ENCODE results near the gene CLINT1.
A peak's percentile ranks its signal among the peaks of the same experiment; 100 is the strongest.
"Not testable (repeated sequence)": the region's sequence is repeated elsewhere in the genome, so short reads cannot be mapped to it uniquely, and the experiment has no call there.

Gene CLINT1

DNA sequence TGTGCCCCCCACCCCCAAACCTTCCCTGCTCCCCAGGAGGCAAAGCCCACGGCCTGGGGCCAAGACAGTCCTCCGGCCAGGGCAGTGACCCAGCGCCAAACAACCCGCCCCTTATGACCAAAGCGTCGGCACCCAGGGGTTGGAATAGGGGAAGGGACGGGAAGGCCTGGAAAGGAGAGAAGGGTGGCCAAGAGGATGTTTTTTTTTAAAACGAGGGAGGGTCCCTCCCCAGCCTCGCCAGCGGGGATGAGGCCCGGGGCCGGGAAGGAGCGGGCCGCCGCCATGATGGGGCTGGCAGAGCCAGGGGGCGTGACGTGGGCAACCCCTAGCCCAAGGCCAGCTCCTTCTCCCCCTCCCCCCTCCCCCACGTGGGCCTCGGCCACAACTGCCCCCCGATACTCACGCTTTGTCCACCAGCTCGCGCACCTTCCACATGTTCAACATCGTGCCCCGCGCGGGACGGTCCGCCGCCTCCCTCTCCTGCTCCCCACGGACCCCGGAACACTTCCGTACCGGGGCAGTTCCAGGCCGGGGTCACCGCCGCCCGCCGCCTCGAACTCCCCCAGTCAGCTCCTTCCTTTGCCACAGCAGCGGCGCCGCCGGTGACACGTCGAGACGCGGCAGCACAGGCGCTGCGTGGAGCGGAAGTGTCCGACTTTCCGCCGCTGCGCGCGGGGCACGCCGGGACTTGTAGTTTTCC is at the start of gene CLINT1:
CLINT1 (minus strand) TSS at position 619 of the 700 bp plus-strand sequence; CDS start at position 444, 175 bp downstream.
- DNase-seq (ENCODE audit: low read depth) = peak; percentile 76

- no peak for DNase-seq (ENCODE audit: low read depth)
These were observed 49.5 kb upstream of the CLINT1 start for GRCh38 chr5:157908459-157908858.

DNA sequence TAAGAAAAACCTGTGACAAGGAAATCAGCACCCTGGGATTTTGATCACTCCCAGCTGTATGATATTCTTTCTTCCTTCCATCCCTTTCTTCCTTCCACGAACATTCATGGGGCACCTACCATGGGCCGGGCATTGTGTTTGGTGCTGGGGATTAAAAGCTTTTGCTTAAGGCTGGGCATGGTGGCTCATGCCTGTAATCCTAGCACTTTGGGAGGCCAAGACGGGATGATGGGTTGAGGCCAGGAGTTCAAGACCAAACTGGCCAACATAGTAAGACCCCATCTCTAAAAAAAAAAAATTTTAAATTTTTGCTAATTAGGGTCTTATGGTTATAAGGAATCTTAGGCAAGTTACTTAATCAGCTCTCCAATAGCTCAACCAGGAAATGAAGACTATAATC is 48.5 kb upstream of the CLINT1 start:
- no peak for DNase-seq (ENCODE audit: low read depth)

GRCh38 chr5:157903117-157903450 is 44.1 kb upstream of the CLINT1 start:
- DNase-seq (ENCODE audit: low read depth) = no peak

GRCh38 chr5:157902449-157903116 is 43.6 kb upstream of the CLINT1 start:
- DNase-seq (ENCODE audit: low read depth) = no peak

- DNase-seq (ENCODE audit: low read depth) = no peak
These were observed 41.7 kb upstream of the CLINT1 start for GRCh38 chr5:157900644-157901043.

DNA sequence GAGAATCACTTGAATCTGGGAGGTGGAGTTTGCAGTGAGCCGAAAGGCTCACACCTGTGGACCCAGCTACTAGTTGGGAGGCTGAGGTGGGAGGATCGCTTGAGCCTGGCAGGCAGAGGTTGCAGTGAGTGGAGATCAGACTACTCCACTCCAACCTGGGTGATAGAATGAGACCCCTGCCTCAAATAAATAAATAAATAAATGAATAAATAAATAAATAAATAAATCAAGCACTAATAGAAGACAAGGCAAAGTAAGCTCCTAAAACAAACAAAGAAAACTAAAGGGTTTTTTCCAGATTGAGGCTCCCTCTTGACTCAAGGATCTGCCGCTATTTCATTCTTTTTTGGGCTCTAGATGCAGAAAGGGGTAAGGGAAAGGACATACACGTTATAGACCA is 34.7 kb upstream of the CLINT1 start:
- no peak for DNase-seq (ENCODE audit: low read depth)

DNA sequence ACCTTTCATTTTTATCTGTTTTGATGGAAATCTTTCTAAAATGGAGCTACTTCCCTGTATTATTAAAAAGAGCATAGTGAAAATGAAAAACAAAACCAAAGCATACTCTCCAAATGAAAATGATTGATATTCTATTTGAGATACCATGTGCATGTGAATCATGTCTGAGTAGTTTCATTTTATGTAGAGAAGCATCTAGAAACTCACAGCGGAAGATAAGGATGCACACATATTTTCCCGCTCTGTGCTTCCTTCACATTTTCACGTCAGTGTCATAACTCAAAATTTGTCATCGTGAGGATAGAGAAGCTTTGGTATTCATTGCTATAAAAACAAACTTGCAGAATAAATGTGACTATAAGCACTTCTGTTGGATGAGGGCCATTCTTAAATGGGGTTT is 34.0 kb upstream of the CLINT1 start:
- no peak for DNase-seq (ENCODE audit: low read depth)

GRCh38 chr5:157890836-157891597 is 32.1 kb upstream of the CLINT1 start:
- DNase-seq (ENCODE audit: low read depth) = no peak

GRCh38 chr5:157888814-157889532 is 30.0 kb upstream of the CLINT1 start:
- DNase-seq (ENCODE audit: low read depth) = no peak

GRCh38 chr5:157886796-157887380 is 27.9 kb upstream of the CLINT1 start:
- DNase-seq (ENCODE audit: low read depth) = no peak

GRCh38 chr5:157885051-157885450 is 26.1 kb upstream of the CLINT1 start:
- DNase-seq (ENCODE audit: low read depth) = not testable (repeated sequence)

DNA sequence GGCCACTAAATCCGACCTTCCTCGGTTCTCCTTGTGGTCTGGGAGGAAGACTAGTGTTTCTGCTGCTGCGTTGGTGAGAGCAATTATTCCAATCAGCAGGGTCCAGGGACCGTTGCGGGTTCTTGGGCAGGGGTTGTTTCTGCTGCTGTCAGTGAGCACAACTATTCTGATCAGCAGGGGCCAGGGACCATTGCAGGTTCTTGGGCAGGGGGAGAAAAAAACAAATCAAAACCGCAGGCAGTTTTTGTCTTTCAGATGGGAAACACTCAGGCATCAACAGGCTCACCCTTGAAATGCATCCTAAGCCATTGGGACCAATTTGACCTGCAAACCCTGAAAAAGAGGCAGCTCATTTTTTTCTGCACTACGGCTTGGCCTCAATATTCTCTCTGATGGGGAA is 22.6 kb upstream of the CLINT1 start:
- not testable (repeated sequence) for DNase-seq (ENCODE audit: low read depth)

DNA sequence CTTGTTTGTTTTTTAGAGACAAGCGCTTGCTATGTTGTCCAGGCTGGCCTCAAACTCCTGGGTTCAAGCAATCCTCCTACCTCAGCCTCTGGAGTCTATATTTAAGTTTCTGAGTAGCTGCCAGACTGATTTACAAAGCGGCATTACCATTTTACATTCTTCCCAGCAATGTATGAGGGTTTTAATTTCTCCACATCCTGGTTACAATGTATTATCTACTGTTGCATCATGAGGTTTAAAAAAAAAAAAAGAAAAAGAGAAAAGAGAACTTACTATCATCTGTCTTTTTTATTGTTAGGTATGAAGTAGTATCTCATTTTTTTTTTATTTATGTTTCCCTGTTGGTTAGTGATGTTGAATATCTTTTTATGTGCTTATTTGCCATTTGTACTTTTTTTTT is 18.9 kb upstream of the CLINT1 start:
- no peak for DNase-seq (ENCODE audit: low read depth)

DNA sequence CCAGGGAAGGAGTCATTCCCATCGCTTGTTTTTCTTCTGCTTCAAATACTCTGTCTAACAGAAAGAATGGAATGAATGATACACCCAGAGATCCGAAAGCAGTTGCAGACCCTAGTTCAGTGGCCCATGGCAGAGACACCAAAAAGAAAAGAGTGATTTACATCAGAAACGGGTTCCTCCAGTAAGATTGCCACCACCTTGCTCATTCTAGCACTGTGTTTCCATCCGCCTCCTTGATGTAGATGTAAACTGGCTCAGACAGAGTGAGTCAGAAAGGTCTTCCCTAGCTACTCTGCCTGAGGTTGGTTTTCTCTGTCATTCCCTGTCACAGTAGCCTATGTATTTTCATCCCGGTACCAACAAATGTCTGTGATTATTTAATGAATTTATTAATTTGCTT is 15.9 kb upstream of the CLINT1 start:
- no peak for DNase-seq (ENCODE audit: low read depth)

- DNase-seq (ENCODE audit: low read depth) = no peak
These were observed 12.2 kb upstream of the CLINT1 start for GRCh38 chr5:157870837-157871834.

DNA sequence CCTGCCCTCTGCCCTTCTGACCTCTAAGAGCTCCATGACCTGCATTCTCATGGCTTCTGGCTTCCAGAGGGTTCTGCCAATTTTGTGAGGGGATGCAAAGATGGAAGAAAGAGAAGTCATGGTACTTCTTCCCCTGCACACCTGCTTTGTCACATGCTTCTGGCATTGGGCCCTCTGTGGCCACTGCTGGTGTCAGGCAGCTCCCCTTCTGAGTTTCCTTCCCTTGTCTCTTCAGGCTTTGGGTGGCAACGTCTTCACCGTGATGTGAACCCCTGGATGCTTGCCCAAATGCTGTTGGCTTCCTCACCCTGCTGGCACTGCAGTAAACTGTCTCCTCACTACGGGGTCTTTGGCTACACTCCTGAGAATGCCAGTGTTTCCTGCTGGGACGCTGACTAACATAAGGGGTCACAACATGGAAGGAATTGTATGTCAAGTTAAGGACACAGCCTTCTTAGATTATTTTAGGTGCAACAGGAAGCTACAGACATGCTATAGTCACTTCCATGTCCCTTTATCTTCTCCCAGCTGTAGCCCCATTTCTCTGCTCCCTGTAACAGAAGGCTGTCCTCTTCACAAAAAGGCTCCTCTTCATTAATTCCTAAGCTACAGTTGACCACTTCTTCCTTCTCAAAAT is 8.9 kb upstream of the CLINT1 start:
- DNase-seq (ENCODE audit: low read depth) = no peak

- DNase-seq (ENCODE audit: low read depth) = no peak
These were observed 7.6 kb upstream of the CLINT1 start for GRCh38 chr5:157866536-157866935.

GRCh38 chr5:157865781-157866180 is 6.8 kb upstream of the CLINT1 start:
- DNase-seq (ENCODE audit: low read depth) = no peak

- no peak for DNase-seq (ENCODE audit: low read depth)
These were observed 5.1 kb upstream of the CLINT1 start for GRCh38 chr5:157864067-157864466.

All from stimulated activated CD8-positive, alpha-beta memory T cell treated with anti-CD3 and anti-CD28 coated beads, Interleukin-15, amount 100 ng/mL, for 24 hours (primary cell).